Measurements from ENCODE around the gene INSYN2B.
A peak's percentile ranks its signal among the peaks of the same experiment; 100 is the strongest.

INSYN2B gene

GRCh38 chr5:169980418-169981053 is at the start of gene INSYN2B:
Gene INSYN2B, minus strand, starts transcription at chr5:169980495. Its CDS starts 96,597 bp downstream, at chr5:169883898.
- DNase-seq (ENCODE audit: low spot score) = peak; percentile 15

- DNase-seq (ENCODE audit: low spot score) = no peak
These were observed 47.8 kb upstream of the INSYN2B start for GRCh38 chr5:170028124-170028523.

DNA sequence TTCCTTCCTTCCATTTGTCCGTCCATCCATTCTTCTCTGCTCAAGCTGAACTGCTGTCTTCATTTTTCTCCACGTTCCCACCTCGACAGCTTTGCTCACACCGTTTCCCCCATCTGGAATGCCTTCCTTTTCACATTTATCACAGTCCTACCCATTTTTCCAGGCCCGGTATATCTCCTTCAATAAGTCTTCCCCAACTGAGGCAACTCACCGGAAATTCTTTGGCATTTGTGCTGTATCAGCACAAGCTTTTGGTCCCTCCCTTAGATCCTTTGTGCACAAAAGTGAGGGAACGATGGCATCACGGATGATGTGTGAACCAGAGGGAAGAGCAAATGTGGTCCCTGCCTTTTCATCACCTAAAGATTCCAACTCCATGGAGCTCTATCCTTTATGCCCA is 45.6 kb upstream of the INSYN2B start:
- DNase-seq (ENCODE audit: low spot score) = no peak

DNA sequence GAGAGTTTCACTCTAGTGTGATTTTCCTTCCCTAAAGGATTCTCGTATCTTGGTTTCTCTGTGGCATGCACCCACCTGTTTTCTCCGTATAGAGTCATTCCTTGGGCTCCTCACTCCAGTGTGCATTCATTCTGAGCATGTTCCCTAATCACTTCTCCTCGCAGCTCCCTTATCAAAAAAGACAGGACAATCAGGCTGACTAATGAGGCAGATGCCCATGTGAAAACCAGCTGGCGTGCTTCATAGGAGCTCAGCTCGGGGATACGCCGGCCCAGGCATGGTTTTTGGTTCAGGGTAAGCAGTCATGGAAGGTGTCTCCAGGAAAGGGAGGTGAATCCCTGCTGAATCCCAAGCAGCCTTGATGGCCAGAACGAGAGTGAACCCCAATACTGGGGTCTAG is 41.2 kb upstream of the INSYN2B start:
- no peak for DNase-seq (ENCODE audit: low spot score)

DNA sequence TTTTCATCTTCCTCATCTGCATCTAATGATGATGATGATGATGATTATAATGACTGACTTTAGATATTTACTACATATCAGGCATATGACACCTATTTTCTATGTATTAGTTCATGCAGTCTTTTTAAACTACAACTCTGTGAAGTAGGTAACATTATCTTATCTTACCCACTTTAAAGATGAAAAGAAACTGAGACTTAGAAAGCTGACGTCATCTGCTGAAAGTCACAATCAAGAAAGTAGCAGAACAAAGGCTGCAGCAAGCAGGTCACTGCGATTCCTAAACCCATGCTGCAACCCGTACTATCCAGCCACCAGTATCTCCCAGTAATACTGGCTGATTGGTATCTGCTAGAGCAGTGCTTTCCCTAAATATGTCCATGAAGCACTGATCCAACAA is 40.1 kb upstream of the INSYN2B start:
- no peak for DNase-seq (ENCODE audit: low spot score)

DNA sequence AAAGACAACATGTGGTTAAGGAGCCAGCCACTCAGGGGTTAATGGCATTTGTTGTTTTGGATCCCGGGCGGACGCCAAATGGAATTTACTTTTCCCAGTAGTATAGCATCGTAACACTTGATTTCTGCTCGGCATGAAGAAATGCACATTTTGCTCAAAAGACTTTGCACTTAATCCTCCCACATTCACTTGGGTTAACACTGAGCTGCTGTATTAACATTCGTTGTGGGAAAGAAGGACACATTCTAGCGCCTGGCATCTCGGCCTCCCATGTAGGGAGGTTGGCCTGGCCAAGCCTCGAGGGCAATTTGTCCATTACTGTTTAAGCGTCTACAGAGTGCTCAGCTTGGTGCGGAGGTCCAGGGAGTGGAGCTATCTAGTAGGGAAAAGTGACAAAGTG is 32.3 kb upstream of the INSYN2B start:
- no peak for DNase-seq (ENCODE audit: low spot score)

DNA sequence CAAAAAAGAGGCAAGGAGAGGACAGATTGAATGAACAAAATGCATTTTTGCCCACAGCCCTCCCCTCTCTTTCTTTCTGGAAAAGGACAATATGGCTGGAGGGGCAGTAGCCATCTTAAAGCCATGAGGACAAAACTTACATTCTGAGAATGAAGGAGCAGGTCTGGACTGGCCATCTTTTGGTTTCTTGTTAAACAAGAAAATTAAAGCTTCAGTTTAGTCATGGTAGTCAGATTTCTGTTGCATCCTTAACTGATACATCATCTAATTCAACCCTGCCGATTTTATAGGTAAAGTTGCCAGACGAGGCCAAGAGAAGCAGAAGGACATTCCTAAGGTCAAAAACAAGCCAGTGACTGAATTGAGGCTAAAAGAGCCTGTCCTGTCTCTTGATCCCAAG is 31.5 kb upstream of the INSYN2B start:
- DNase-seq (ENCODE audit: low spot score) = no peak

DNA sequence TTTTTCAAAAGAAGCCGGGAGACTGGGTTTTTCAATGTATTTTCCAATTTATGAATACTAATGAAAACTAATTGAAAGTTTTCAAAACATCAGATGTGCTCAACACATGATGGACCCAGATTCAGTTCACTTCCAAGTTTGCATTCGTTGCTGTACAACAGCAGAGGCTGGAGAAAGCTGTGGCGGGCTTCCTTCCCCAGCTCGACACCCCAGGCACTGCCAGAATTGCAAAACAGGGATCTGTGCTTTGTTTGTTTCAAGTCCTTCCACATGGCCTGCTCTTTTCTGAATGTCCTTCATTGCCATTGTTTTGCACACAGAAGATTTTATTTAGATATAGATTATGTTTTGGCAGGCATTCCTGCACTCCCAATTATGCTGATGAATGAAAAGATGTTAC is 30.3 kb upstream of the INSYN2B start:
- DNase-seq (ENCODE audit: low spot score) = no peak

DNA sequence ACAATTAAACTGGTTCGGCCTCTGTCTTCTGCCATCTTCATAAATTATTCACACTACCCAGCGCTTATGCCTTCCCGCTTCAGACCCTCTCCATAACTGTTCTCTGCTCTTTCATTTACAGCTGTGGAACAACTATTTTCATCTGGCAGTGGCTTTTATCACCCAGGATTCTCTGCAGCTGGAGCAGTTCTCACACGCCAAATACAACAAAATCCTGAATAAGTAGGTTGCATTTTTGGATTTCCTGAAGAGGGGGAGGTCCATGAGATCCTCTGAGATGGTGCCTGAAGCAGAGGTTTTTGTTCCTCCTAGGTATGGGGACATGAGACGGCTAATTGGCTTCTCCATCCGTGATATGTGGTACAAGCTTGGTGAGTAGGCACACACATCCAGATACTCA is 28.1 kb upstream of the INSYN2B start:
- DNase-seq (ENCODE audit: low spot score) = no peak

GRCh38 chr5:170006021-170006420 is 25.7 kb upstream of the INSYN2B start:
- DNase-seq (ENCODE audit: low spot score) = no peak

DNA sequence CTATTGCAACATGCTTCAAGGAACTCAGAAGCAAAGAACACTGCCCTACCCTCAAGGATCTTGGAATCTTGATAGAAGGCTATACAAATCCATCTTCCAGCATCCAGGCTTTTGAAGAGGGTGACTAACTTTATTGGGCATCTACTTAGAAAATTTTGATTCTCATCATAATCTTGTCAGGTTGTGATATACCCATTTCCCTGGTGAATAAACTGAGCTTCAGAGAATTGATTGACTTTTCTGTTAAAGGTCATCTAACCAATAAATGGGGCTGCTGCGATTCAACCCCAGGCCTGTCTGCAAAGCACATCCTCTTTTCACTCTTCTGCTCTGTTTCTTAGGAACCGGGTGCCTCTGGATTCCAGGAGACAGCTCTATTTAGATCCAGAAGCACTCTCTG is 19.9 kb upstream of the INSYN2B start:
- DNase-seq (ENCODE audit: low spot score) = no peak

- no peak for DNase-seq (ENCODE audit: low spot score)
These were observed 19.3 kb upstream of the INSYN2B start for GRCh38 chr5:169999621-170000020.

GRCh38 chr5:169997798-169998197 is 17.5 kb upstream of the INSYN2B start:
- no peak for DNase-seq (ENCODE audit: low spot score)

GRCh38 chr5:169993485-169993790 is 13.1 kb upstream of the INSYN2B start:
- no peak for DNase-seq (ENCODE audit: low spot score)

GRCh38 chr5:169992789-169993484 is 12.6 kb upstream of the INSYN2B start:
- no peak for DNase-seq (ENCODE audit: low spot score)

GRCh38 chr5:169991115-169991869 is 11.0 kb upstream of the INSYN2B start:
- DNase-seq (ENCODE audit: low spot score) = no peak

DNA sequence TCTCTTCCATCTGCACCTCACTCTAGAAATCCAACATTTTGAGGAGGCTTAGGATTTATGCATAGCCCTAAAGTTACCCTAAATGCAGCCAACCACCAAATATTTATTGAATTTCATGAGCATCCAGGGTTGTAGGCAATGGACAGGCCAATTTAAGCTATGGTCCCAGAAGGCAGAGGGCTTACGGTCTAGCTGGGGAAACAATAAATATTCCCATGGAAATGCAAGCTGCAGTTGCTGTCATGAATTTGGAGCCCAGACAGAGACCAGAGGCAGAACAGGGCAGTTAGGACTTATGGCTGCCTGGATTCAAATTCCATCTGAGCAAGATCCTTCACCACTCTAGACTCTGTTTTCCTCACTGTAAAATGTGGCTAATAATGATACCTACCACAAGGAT is 9.1 kb upstream of the INSYN2B start:
- DNase-seq (ENCODE audit: low spot score) = no peak

DNA sequence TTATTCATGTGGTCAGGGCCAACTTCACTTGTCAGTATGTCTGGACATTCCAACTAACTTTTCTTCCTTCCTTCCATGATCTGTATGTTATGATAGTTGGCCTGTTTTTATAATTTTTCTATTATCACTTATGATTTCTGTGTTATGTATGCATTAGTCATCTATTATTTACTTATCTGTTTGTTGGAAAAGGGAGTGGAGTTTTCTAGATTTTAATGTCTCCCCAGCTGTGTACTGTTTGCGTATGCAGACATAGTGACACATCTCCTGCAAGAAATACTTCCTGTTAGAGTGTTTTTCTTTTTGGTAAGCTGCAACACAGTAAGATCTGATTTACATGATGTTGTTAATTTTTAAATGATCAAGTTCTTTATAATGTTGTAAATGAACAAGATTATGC is 8.7 kb upstream of the INSYN2B start:
- DNase-seq (ENCODE audit: low spot score) = no peak

DNA sequence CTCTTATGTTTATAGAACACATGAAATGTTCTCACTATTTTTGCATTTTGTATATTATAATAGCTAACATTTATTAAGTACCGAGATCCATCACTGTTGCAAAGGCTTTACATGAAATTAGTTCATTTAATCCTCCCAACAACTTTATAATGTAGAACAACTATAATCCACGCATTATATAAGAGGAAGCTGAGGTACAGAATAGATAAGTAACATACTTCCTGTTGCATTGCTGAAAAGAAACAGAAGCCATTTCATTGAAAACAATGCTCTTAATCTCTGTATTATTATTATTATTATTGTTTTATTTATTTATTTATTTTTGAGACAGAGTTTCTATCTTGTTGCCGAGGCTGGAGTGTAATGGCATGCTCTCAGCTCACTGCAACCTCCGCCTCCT is 7.9 kb upstream of the INSYN2B start:
- DNase-seq (ENCODE audit: low spot score) = no peak

- DNase-seq (ENCODE audit: low spot score) = no peak
These were observed 424 bp downstream of the INSYN2B start for GRCh38 chr5:169979871-169980270.

- DNase-seq (ENCODE audit: low spot score) = no peak
These were observed 1.6 kb downstream of the INSYN2B start for GRCh38 chr5:169978714-169979113.

- DNase-seq (ENCODE audit: low spot score) = no peak
These were observed 6.0 kb downstream of the INSYN2B start for GRCh38 chr5:169974121-169974770.

- no peak for DNase-seq (ENCODE audit: low spot score)
These were observed 7.2 kb downstream of the INSYN2B start for GRCh38 chr5:169973056-169973455.

Measured in D341Med (cell line).